Esophagus squamous epithelium (tissue), 5 donors: ENCODE measurements around the gene ZNF133. TPM values are rescaled to one million over a fixed set of nuclear protein-coding genes. Genes with fewer than 3 reads are reported as not detected.
"Not testable (repeated sequence)": the region's sequence is repeated elsewhere in the genome, so short reads cannot be mapped to it uniquely, and the experiment has no call there.

ENCODE experiments used
- DNase-seq: peaks from one replicate; lab custom pipeline; 2025; lab: John Stamatoyannopoulos, UW
- H3K27ac ChIP-seq, 4 donors: fragments of 200-600 bp; sonication (generic); one replicate each; pipeline ENCODE4 v1.5.1; 2016 to 2019; ENCODE audit warnings: mild to moderate bottlenecking in 1 of 4
- H3K27me3 ChIP-seq, 4 donors: fragments of 200-600 bp; sonication (generic); 1 replicate in 3 of 4; 2 replicates in 1 of 4; pipeline versions ENCODE4 v1.5.1 to v1.6.0; 2017 to 2021; ENCODE audit warnings: antibody characterized with exemption in 1 of 4
- H3K36me3 ChIP-seq, 3 donors: fragments of 200-600 bp; sonication (generic); one replicate each; pipeline ENCODE4 v1.5.1; 2016 to 2019
- H3K4me1 ChIP-seq, 3 donors: fragments of 200-600 bp; sonication (generic); one replicate each; pipeline ENCODE4 v1.5.1; 2017 to 2019
- H3K4me3 ChIP-seq, 4 donors: fragments of 200-600 bp; sonication (generic); 1 replicate in 3 of 4; 2 replicates in 1 of 4; pipeline ENCODE4 v1.5.1; 2016 to 2019; ENCODE audit warnings: mild to moderate bottlenecking in 2 of 4, moderate library complexity in 1 of 4
- H3K9me3 ChIP-seq, 3 donors: fragments of 200-600 bp; sonication (generic); one replicate each; pipeline ENCODE4 v1.5.1; 2016 to 2019
- CTCF ChIP-seq, 6 experiments: fragments of 450-650 bp in 4 of 6; fragments of 200-600 bp in 2 of 6; sonication (generic) in 2 of 6; IDR thresholded peaks; one replicate each; pipeline ENCODE4 v1.5.1; 2016 to 2019; ENCODE audit warnings: antibody characterized with exemption in 6 of 6, mild to moderate bottlenecking in 4 of 6, moderate library complexity in 4 of 6
- POLR2A ChIP-seq, 4 donors: fragments of 450-650 bp; IDR thresholded peaks; one replicate each; pipeline ENCODE4 v1.6.1; 2017; ENCODE audit warnings: antibody characterized with exemption in 4 of 4, mild to moderate bottlenecking in 4 of 4, moderate library complexity in 3 of 4
- WGBS, 2 donors: methylation state at CpG; one replicate each; pipeline ENCODE4 v1.1.5; 2018; 5-methylcytosine and 5-hydroxymethylcytosine counted together
- intact Hi-C: fragments of 100-400 bp; cut with DNase I; formaldehyde crosslinking; loops from one replicate; pipeline ENCODE4 v1.15.0; 2022
- total RNA-seq, 4 donors: library from RNA; depleted of rRNA; stranded (reverse); fragments of >200 nt; gene quantifications; one replicate each; pipeline ENCODE4 v1.1.0, GENCODE V29; 2016
- donor health status: DM: yes; HTN: yes; CAD: no.

Gene ZNF133
- total RNA-seq = 10 to 100 TPM; 10.1 to 20.2 (median 13.7) TPM

- Histone ChIP-seq H3K27ac (peak within 1 kb of the TSS; percentile 93 to 99 (median 94)), H3K9me3 (peaks cover 0 to 21% (median 7%) of the 10 kb centered on the region in 3 donors), H3K4me3 (peak within 1 kb of the TSS; percentile 80 to 98 (median 84)), H3K4me1 (peaks cover 0 to 26% (median 11%) of the 10 kb centered on the region in 3 donors), H3K36me3 (peaks cover 0 to 19% (median 0%) of the 10 kb centered on the region in 3 donors), H3K27me3 (peaks cover 0 to 28% (median 0%) of the 10 kb centered on the region in 4 donors)
- TF ChIP-seq CTCF (IDR thresholded peaks at IDR 0.05) (peak in 1 of 6 experiments; percentile 25), POLR2A (IDR thresholded peaks at IDR 0.05) (peak in 3 of 4 donors; percentile 48 to 80 (median 66))
- intact Hi-C loops = no loop called here
- WGBS, 2 donors = 0 to 2% methylated on average over 19 to 22 of the region's 63 CpGs
- DNase-seq = peak; percentile 66
Measured at GRCh38 chr20:18287915-18288748, at the start of gene ZNF133. Gene ZNF133, plus strand, starts transcription at chr20:18288527. Its CDS starts 17,160 bp downstream, at chr20:18305687.

DNA sequence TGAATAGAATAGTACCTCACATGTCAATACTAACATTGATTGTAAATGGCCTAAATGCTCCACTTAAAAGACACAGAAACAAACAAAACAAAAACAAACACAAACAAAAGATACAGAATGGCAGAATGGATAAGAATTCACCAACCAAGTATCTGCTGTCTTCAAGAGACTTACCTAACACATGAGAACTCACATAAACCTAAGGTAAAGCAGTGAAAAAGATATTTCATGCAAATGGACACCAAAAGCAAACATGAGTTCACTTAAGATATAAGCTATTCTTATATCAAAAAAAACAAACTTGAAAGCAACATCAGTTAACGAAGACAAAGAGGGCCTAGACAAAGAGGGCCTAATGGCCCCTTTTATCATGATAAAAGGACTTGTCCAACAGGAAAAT, 47.3 kb upstream of the ZNF133 start:
- Histone ChIP-seq H3K36me3 (no peaks in the 10 kb centered on the region), H3K9me3 (no peaks in the 10 kb centered on the region), H3K4me1 (no peaks in the 10 kb centered on the region), H3K27ac (no peak overlapping the region), H3K27me3 (peaks cover 0 to 4% (median 0%) of the 10 kb centered on the region in 4 donors), H3K4me3 (no peak overlapping the region)
- WGBS, 2 donors = 88 to 91% methylated on average over 1 of the region's 1 CpG
- DNase-seq = no peak
- intact Hi-C loops = no loop called here
- TF ChIP-seq CTCF (IDR thresholded peaks at IDR 0.05) (no peak), POLR2A (IDR thresholded peaks at IDR 0.05) (no peak)

- H3K4me1 ChIP-seq = no peaks in the 10 kb centered on the region
- TF ChIP-seq CTCF (IDR thresholded peaks at IDR 0.05) (no peak), POLR2A (IDR thresholded peaks at IDR 0.05) (no peak)
- DNase-seq = no peak
- no peaks in the 10 kb centered on the region for H3K36me3 ChIP-seq
- no peak overlapping the region for H3K4me3 ChIP-seq
- 40 to 59% methylated on average over 1 of the region's 1 CpG for WGBS, 2 donors
- no peak overlapping the region for H3K27ac ChIP-seq
- peaks cover 0 to 4% (median 0%) of the 10 kb centered on the region in 4 donors for H3K27me3 ChIP-seq
- H3K9me3 ChIP-seq = no peaks in the 10 kb centered on the region
- intact Hi-C loops = no loop called here
Measured at GRCh38 chr20:18243802-18244201, 44.5 kb upstream of the ZNF133 start.

GRCh38 chr20:18248545-18248944, 39.8 kb upstream of the ZNF133 start:
- DNase-seq, H3K27me3 ChIP-seq, H3K27ac ChIP-seq, H3K9me3 ChIP-seq, intact Hi-C loops, H3K4me3 ChIP-seq, H3K36me3 ChIP-seq: not testable (repeated sequence)
- WGBS, 2 donors = 62 to 76% methylated on average over 3 of the region's 4 CpGs
- peaks cover 0 to 21% (median 7%) of the 10 kb centered on the region in 3 donors for H3K4me1 ChIP-seq

DNA sequence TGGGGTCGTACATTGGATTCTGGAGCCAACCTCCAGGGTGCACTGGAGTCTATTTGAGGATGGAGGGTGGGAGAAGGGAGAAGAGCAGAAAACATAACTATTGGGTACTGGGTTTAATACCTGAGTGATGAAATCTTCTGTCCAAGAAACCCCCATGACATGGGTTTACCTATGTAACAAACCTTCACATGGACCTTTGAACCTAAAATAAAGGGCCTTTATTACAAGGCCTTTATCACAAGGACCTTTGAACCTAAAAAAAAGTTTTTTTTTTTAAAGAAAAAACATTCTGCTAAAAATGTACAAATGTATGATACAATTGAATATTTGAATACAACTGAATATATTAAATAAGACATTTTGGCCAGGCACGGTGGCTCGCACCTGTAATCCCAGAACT, 38.1 kb upstream of the ZNF133 start:
- DNase-seq = no peak
- TF ChIP-seq POLR2A (IDR thresholded peaks at IDR 0.05) (no peak), CTCF (IDR thresholded peaks at IDR 0.05) (no peak)
- peaks cover 0 to 22% (median 7%) of the 10 kb centered on the region in 3 donors for H3K4me1 ChIP-seq
- no peaks in the 10 kb centered on the region for H3K36me3 ChIP-seq
- H3K9me3 ChIP-seq = no peaks in the 10 kb centered on the region
- intact Hi-C loops = no loop called here
- no peaks in the 10 kb centered on the region for H3K27me3 ChIP-seq
- 84 to 93% methylated on average over 3 of the region's 3 CpGs for WGBS, 2 donors
- H3K27ac ChIP-seq = no peak overlapping the region
- no peak overlapping the region for H3K4me3 ChIP-seq
